Heart right ventricle (tissue), 16 donors: ENCODE results near the gene FGF5. TPM values are rescaled to one million over a fixed set of nuclear protein-coding genes. Genes with fewer than 3 reads are reported as not detected.

Source experiments
- ATAC-seq, 8 donors: fragments of 200-7000 bp; cut with Tn5 transposase; one replicate each; pipeline ENCODE4 v1.9.1; 2020; ENCODE audit warnings: mild to moderate bottlenecking in 8 of 8, moderate library complexity in 8 of 8, moderate number of reproducible peaks in 1 of 8
- DNase-seq, 2 donors: peaks; one replicate each; pipeline ENCODE4 v3.0.0-alpha.2; 2020
- H3K27ac ChIP-seq, 10 donors: fragments of 200-600 bp; sonication (generic) in 2 of 10; one replicate each; pipeline versions ENCODE4 v1.5.0 to v1.8.0; 2020 to 2022; ENCODE audit warnings: mild to moderate bottlenecking in 3 of 10
- H3K27me3 ChIP-seq, 7 donors: fragments of 200-600 bp; one replicate each; pipeline ENCODE4 v1.8.0; 2021 to 2022; ENCODE audit warnings: mild to moderate bottlenecking in 2 of 7
- H3K36me3 ChIP-seq, 9 donors: fragments of 200-600 bp; sonication (generic) in 1 of 9; one replicate each; pipeline versions ENCODE4 v1.5.0 to v1.8.0; 2020 to 2022; ENCODE audit warnings: mild to moderate bottlenecking in 2 of 9
- H3K4me1 ChIP-seq, 9 donors: fragments of 200-600 bp; sonication (generic) in 1 of 9; one replicate each; pipeline versions ENCODE4 v1.5.0 to v1.8.0; 2020 to 2022; ENCODE audit warnings: mild to moderate bottlenecking in 4 of 9
- H3K4me3 ChIP-seq, 10 donors: fragments of 200-600 bp; sonication (generic) in 2 of 10; one replicate each; pipeline versions ENCODE4 v1.5.0 to v1.8.0; 2020 to 2022; ENCODE audit warnings: mild to moderate bottlenecking in 7 of 10, moderate library complexity in 2 of 10
- H3K9me3 ChIP-seq, 11 donors: fragments of 200-600 bp in 10 of 11; sonication (generic) in 2 of 11; one replicate each; pipeline versions ENCODE4 v1.5.0 to v1.8.0; 2013 to 2022; ENCODE audit warnings: mild to moderate bottlenecking in 2 of 11, control low read depth in 1 of 11, moderate library complexity in 1 of 11
- CTCF ChIP-seq, 9 donors: fragments of 200-600 bp; sonication (generic) in 2 of 9; IDR thresholded peaks; one replicate each; pipeline versions ENCODE4 v1.5.0 to v1.8.0; 2021 to 2022; ENCODE audit warnings: antibody characterized with exemption in 9 of 9, mild to moderate bottlenecking in 5 of 9, moderate library complexity in 1 of 9
- WGBS, 2 donors: extraction: QIAGEN DNeasy Blood & Tissue Kit; methylation state at CpG; one replicate each; pipeline ENCODE4 v1.1.7; 2013; ENCODE audit warnings: inconsistent platforms in 1 of 2; 5-methylcytosine and 5-hydroxymethylcytosine counted together
- intact Hi-C, 10 donors: fragments of 100-400 bp; cut with DNase I; formaldehyde crosslinking; loops; one replicate each; pipeline versions ENCODE4 v1.11.1 to v1.14.2; 2022
- polyA plus RNA-seq, 2 donors: library from polyadenylated mRNA; stranded (reverse); fragments of 200-250 nt; gene quantifications; one replicate each; pipeline ENCODE4 v1.2.3, GENCODE V29; 2013
- total RNA-seq, 10 donors: library from RNA; stranded (reverse); fragmentation: NEBNext Ultra II Directional in 3 of 10; extraction: Animal tissue kit (Norgen Biotek cat#: 25700) in 3 of 10; gene quantifications; one replicate each; pipeline versions ENCODE4 v1.2.1 to v1.2.4, GENCODE V29; 2021 to 2023
- donor health status: Arrhythmogenic right ventricular cardiomyopathy.
- donor health status: ischemic (EF 13 %, LVEDD 7.1; RV severe dilation, severe dysfunction).
- donor health status: healthy with polysubstance abuse.
- donor health status: DM: no; HTN: yes; CAD: no.
- donor health status: DM: no; HTN: no; CAD: no.
- donor health status: ischemic (EF 25% LVEDD 6.9; RV normal size, moderate dysfunction).
- donor health status: ischemic (EF 25% LVEDD 5.7; RV mildly dilated, moderate dysfunction).
- donor health status: healthy.
- donor health status: DM: yes; HTN: yes; CAD: no.
- donor health status: Ischemic cardiomyopathy.
- donor health status: ischemic (EF 35%, LVEDD 5.7; RV mildly dilated, moderate dysfunction).
- donor health status: nonischemic (EF 11% LVEDD 7.7; RV severe dilation, severe dysfunction).
- donor health status: DM: yes; HTN: yes; CAD: no.
- donor health status: PGD.
- donor health status: ischemic (EF 29% LVEDD 5.4; RV normal size, mild dysfunction).
- donor health status: nonischemic (EF 23%, LVEDD 6.1; RV moderate dilation, normal function).

Gene FGF5
- total and polyA plus RNA-seq, 12 donors = 0.05 to 1.0 (median 0.51) TPM; not detected in 3

GRCh38 chr4:80257851-80258250 lies 8.6 kb upstream of the FGF5 start:
- Histone ChIP-seq H3K4me1 (no peaks in the 10 kb centered on the region), H3K27ac (no peak overlapping the region), H3K4me3 (no peak overlapping the region), H3K27me3 (peaks cover 0 to 47% (median 20%) of the 10 kb centered on the region in 7 donors), H3K36me3 (no peaks in the 10 kb centered on the region), H3K9me3 (no peaks in the 10 kb centered on the region)
- ATAC-seq (no peak), DNase-seq (no peak)
- no peak for TF ChIP-seq CTCF (IDR thresholded peaks at IDR 0.05)
- intact Hi-C loops = no loop called here

- Histone ChIP-seq H3K4me1 (no peaks in the 10 kb centered on the region), H3K36me3 (no peaks in the 10 kb centered on the region), H3K27me3 (peaks cover 0 to 53% (median 27%) of the 10 kb centered on the region in 7 donors), H3K4me3 (no peak overlapping the region), H3K9me3 (no peaks in the 10 kb centered on the region), H3K27ac (no peak overlapping the region)
- intact Hi-C loops = no loop called here
- DNase-seq (no peak), ATAC-seq (no peak)
- WGBS, 2 donors = 50 to 61% methylated on average over 4 of the region's 4 CpGs
- no peak for TF ChIP-seq CTCF (IDR thresholded peaks at IDR 0.05)
Measured at GRCh38 chr4:80259012-80259411, 7.5 kb upstream of the FGF5 start.

- no peak overlapping the region for H3K4me3 ChIP-seq
- ATAC-seq = no peak
- TF ChIP-seq CTCF (IDR thresholded peaks at IDR 0.05) = no peak
- H3K36me3 ChIP-seq = no peaks in the 10 kb centered on the region
- peaks cover 5 to 53% (median 35%) of the 10 kb centered on the region in 7 donors for H3K27me3 ChIP-seq
- H3K9me3 ChIP-seq = no peaks in the 10 kb centered on the region
- 89 to 90% methylated on average over 3 of the region's 3 CpGs for WGBS, 2 donors
- H3K4me1 ChIP-seq = no peaks in the 10 kb centered on the region
- no peak overlapping the region for H3K27ac ChIP-seq
- no peak for DNase-seq
- intact Hi-C loops = no loop called here
Measured at GRCh38 chr4:80259817-80260216, 6.6 kb upstream of the FGF5 start.

- ATAC-seq = no peak
Measured at GRCh38 chr4:80261989-80262600, 4.4 kb upstream of the FGF5 start.

More at GRCh38 chr4:80261989-80262600, 4.4 kb upstream of the FGF5 start:
- DNase-seq = no peak
- H3K27ac ChIP-seq = no peak overlapping the region
- no peaks in the 10 kb centered on the region for H3K36me3 ChIP-seq
- no peak for TF ChIP-seq CTCF (IDR thresholded peaks at IDR 0.05)
- peaks cover 0 to 21% (median 13%) of the 10 kb centered on the region in 9 donors for H3K4me1 ChIP-seq
- intact Hi-C loops = no loop called here
- H3K4me3 ChIP-seq = no peak overlapping the region
- WGBS, 2 donors = 91 to 92% methylated on average over 3 of the region's 3 CpGs
- no peaks in the 10 kb centered on the region for H3K9me3 ChIP-seq
- peaks cover 6 to 66% (median 57%) of the 10 kb centered on the region in 7 donors for H3K27me3 ChIP-seq
